HG03196 (cell line): ENCODE data around the gene JOSD2.

Experiments
- ATAC-seq: cut with Tn5 transposase; IDR thresholded peaks from one replicate; pipeline ENCODE4 v1.9.1; 2021; ENCODE audit not compliant: unreplicated experiment

The JOSD2 gene

GRCh38 chr19:50514346-50515167, 3.6 kb upstream of the JOSD2 start:
- no peak for ATAC-seq

- ATAC-seq, result no peak
Observed at GRCh38 chr19:50513746-50514345, 2.9 kb upstream of the JOSD2 start, which contains the start of gene ASPDH. TSS of gene ASPDH (minus strand) at chr19:50513913. CDS start at chr19:50513823, 90 bp downstream.

- ATAC-seq, result no peak
Observed at GRCh38 chr19:50512999-50513745, 2.2 kb upstream of the JOSD2 start.

GRCh38 chr19:50512112-50512998, 1.4 kb upstream of the JOSD2 start:
- no peak for ATAC-seq

GRCh38 chr19:50510700-50511068, 307 bp downstream of the JOSD2 start:
- no peak for ATAC-seq

GRCh38 chr19:50510121-50510670, 795 bp downstream of the JOSD2 start:
- no peak for ATAC-seq

GRCh38 chr19:50509366-50509765, 1.6 kb downstream of the JOSD2 start:
- no peak for ATAC-seq

- no peak for ATAC-seq
Observed at GRCh38 chr19:50508843-50509190, 2.2 kb downstream of the JOSD2 start.

- ATAC-seq, result no peak
Observed at GRCh38 chr19:50507376-50507775, 3.6 kb downstream of the JOSD2 start.

- no peak for ATAC-seq
Observed at GRCh38 chr19:50506700-50507099, 4.3 kb downstream of the JOSD2 start.

- ATAC-seq, result no peak
Observed at GRCh38 chr19:50505856-50506611, 5.0 kb downstream of the JOSD2 start.

GRCh38 chr19:50501568-50502475, 9.2 kb downstream of the JOSD2 start:
- no peak for ATAC-seq

GRCh38 chr19:50501186-50501567, 9.8 kb downstream of the JOSD2 start:
- ATAC-seq, result no peak

GRCh38 chr19:50500753-50501151, 10.2 kb downstream of the JOSD2 start:
- ATAC-seq, result no peak

- ATAC-seq, result no peak
Observed at GRCh38 chr19:50500060-50500752, 10.8 kb downstream of the JOSD2 start.

GRCh38 chr19:50498219-50499056, 12.6 kb downstream of the JOSD2 start:
- ATAC-seq, result no peak

GRCh38 chr19:50497022-50497405, 14.0 kb downstream of the JOSD2 start:
- no peak for ATAC-seq
